HCT116 (cell line): Measurements from ENCODE around the gene RTN1. TPM values are rescaled to one million over a fixed set of nuclear protein-coding genes. Genes with fewer than 3 reads are reported as not detected.

Experiments used
- ATAC-seq: fragments of 200-7000 bp; cut with Tn5 transposase; 2 replicates; pipeline ENCODE4 v1.9.1; 2020; ENCODE audit warnings: mild to moderate bottlenecking, moderate library complexity
- BruUV-seq: library from RNA; stranded (reverse); fragments of 400-500 nt; replicated peaks from 2 replicates; lab custom pipeline; 2021; lab: Mats Ljungman, UMichigan
- CTCF ChIA-PET: fragments of 300-600 bp; sonication (Branson Sonifier 250); formaldehyde crosslinking; loops from one replicate; lab custom pipeline; 2021; ENCODE audit warnings: antibody characterized with exemption; lab: Charles Lee
- POLR2A ChIA-PET: fragments of 300-600, 350-600 bp; sonication (Branson Sonifier 250); formaldehyde crosslinking; loops from one replicate; lab custom pipeline; 2021; ENCODE audit warnings: antibody characterized with exemption; lab: Charles Lee
- RAD21 ChIA-PET, 2 experiments: fragments of 300-600 bp; sonication (Branson Sonifier 250); formaldehyde crosslinking; loops; one replicate each; lab custom pipeline; 2023; ENCODE audit warnings: low total read pairs in 2 of 2; ENCODE audit not compliant: uncharacterized antibody in 2 of 2, unreplicated experiment in 2 of 2, low non-redundant PET in 1 of 2; lab: Charles Lee
- DNase-seq: peaks from one replicate; pipeline ENCODE4 v3.0.0-alpha.2; 2010; ENCODE audit warnings: low read depth, low spot score
- H2AFZ ChIP-seq: fragments of 200-600 bp; shearing (Covaris generic), sonication (generic); 2 replicates; pipeline ENCODE4 v1.6.1; 2017; ENCODE audit warnings: low read depth, mixed run types, mixed read lengths, antibody characterized with exemption, low read length; ENCODE audit not compliant: poor library complexity, severe bottlenecking
- H3K27ac ChIP-seq: 2 replicates; pipeline ENCODE4 v1.5.1; 2012; ENCODE audit warnings: low read depth, low read length
- H3K27me3 ChIP-seq: fragments of 200-600 bp; sonication (generic); 2 replicates; pipeline ENCODE4 v1.6.1; 2016; ENCODE audit warnings: mixed run types, low read length, mixed read lengths; ENCODE audit not compliant: insufficient read depth
- H3K36me3 ChIP-seq, 2 experiments: fragments of 200-500 bp in 1 of 2; fragments of 200-600 bp in 1 of 2; sonication (Bioruptor generic) in 1 of 2; sonication (generic) in 1 of 2; 2 replicates each; pipeline versions ENCODE4 v1.5.1 to v1.6.1; 2014 to 2016; ENCODE audit warnings: low read length in 2 of 2, inconsistent platforms in 1 of 2, mixed read lengths in 1 of 2, mixed run types in 1 of 2; ENCODE audit not compliant: insufficient read depth in 2 of 2, control insufficient read depth in 1 of 2
- H3K4me1 ChIP-seq, 2 experiments: fragments of 200-600 bp in 1 of 2; sonication (generic) in 1 of 2; 2 replicates each; pipeline versions ENCODE4 v1.5.1 to v1.6.1; 2012 to 2017; ENCODE audit warnings: low read length in 2 of 2, inconsistent platforms in 1 of 2, mild to moderate bottlenecking in 1 of 2, mixed read lengths in 1 of 2, mixed run types in 1 of 2, moderate library complexity in 1 of 2; ENCODE audit not compliant: insufficient read depth in 2 of 2, control insufficient read depth in 1 of 2
- H3K4me2 ChIP-seq: fragments of 200-600 bp; sonication (generic); 2 replicates; pipeline ENCODE4 v1.6.1; 2017; ENCODE audit warnings: mixed run types, low read length, mixed read lengths
- H3K4me3 ChIP-seq, 2 experiments: fragments of 200-600 bp in 1 of 2; sonication (generic) in 1 of 2; replicated peaks in 1 of 2; 2 replicates each; pipeline ENCODE4 v1.5.1; 2011 to 2016; ENCODE audit warnings: low read length in 2 of 2, control low read depth in 1 of 2, low read depth in 1 of 2, mild to moderate bottlenecking in 1 of 2, mixed read lengths in 1 of 2, mixed run types in 1 of 2
- H3K79me2 ChIP-seq: fragments of 200-600 bp; sonication (generic); 2 replicates; pipeline ENCODE4 v1.6.1; 2017; ENCODE audit warnings: mild to moderate bottlenecking, mixed run types, low read length, moderate library complexity, mixed read lengths; ENCODE audit not compliant: insufficient read depth
- H3K9ac ChIP-seq: fragments of 200-600 bp; sonication (generic); 2 replicates; pipeline ENCODE4 v1.6.1; 2016; ENCODE audit warnings: low read length, mixed read lengths
- H3K9me2 ChIP-seq: fragments of 200-600 bp; sonication (generic), shearing (Covaris generic); 2 replicates; pipeline ENCODE4 v1.6.1; 2017; ENCODE audit warnings: mixed run types, mild to moderate bottlenecking, moderate library complexity; ENCODE audit not compliant: insufficient read depth
- H3K9me3 ChIP-seq, 2 experiments: fragments of 200-500 bp in 1 of 2; fragments of 200-600 bp in 1 of 2; sonication (Bioruptor generic) in 1 of 2; sonication (generic) in 1 of 2; 2 replicates each; pipeline ENCODE4 v1.6.1; 2014 to 2017; ENCODE audit warnings: low read length in 2 of 2, mixed read lengths in 2 of 2, inconsistent platforms in 1 of 2, low read depth in 1 of 2, mild to moderate bottlenecking in 1 of 2, mixed run types in 1 of 2, moderate library complexity in 1 of 2; ENCODE audit not compliant: control insufficient read depth in 1 of 2, insufficient read depth in 1 of 2
- H4K20me1 ChIP-seq: fragments of 200-600 bp; sonication (generic), shearing (Covaris generic); 2 replicates; pipeline ENCODE4 v1.6.1; 2017; ENCODE audit warnings: mixed run types, mild to moderate bottlenecking, moderate library complexity; ENCODE audit not compliant: insufficient read depth
- CEBPB ChIP-seq: IDR thresholded peaks from 2 replicates; pipeline ENCODE4 v1.6.1; 2012; ENCODE audit warnings: low read depth
- CTCF ChIP-seq, 3 experiments: fragments of 200-600 bp in 1 of 3; sonication (generic) in 1 of 3; IDR thresholded peaks in 2 of 3; conservative IDR thresholded peaks in 1 of 3; 2 replicates each; pipeline ENCODE4 v1.5.1; 2012 to 2017; ENCODE audit warnings: low read depth in 2 of 3, low read length in 2 of 3, antibody characterized with exemption in 1 of 3, borderline replicate concordance in 1 of 3, control low read depth in 1 of 3, mild to moderate bottlenecking in 1 of 3, mixed read lengths in 1 of 3, mixed run types in 1 of 3, moderate library complexity in 1 of 3; ENCODE audit not compliant: insufficient read depth in 1 of 3
- EGR1 ChIP-seq: IDR thresholded peaks from 2 replicates; pipeline ENCODE4 v1.6.1; 2012; ENCODE audit warnings: low read depth
- ELF1 ChIP-seq: IDR thresholded peaks from 2 replicates; pipeline ENCODE4 v1.6.1; 2012; ENCODE audit warnings: low read depth, borderline replicate concordance
- FOSL1 ChIP-seq: IDR thresholded peaks from 2 replicates; pipeline ENCODE4 v1.6.1; 2012; ENCODE audit warnings: low read depth
- RAD21 ChIP-seq: IDR thresholded peaks from 2 replicates; pipeline ENCODE4 v1.6.1; 2012; ENCODE audit warnings: low read depth, mild to moderate bottlenecking
- TCF7L2 ChIP-seq: IDR thresholded peaks from 2 replicates; pipeline ENCODE4 v1.7.0; 2011; ENCODE audit warnings: borderline replicate concordance, inconsistent platforms; ENCODE audit not compliant: insufficient read depth, insufficient read length; ENCODE audit errors: extremely low read depth
- YY1 ChIP-seq: IDR thresholded peaks from 2 replicates; pipeline ENCODE4 v1.6.1; 2011; ENCODE audit warnings: low read length, low read depth, moderate library complexity, mild to moderate bottlenecking; ENCODE audit not compliant: insufficient replicate concordance; ENCODE audit errors: extremely low read depth
- ZBTB33 ChIP-seq: IDR thresholded peaks from 2 replicates; pipeline ENCODE4 v1.6.1; 2011; ENCODE audit warnings: mild to moderate bottlenecking, low read length, moderate library complexity; ENCODE audit not compliant: insufficient replicate concordance; ENCODE audit errors: extremely low read depth
- intact Hi-C: fragments of 100-400 bp; cut with micrococcal nuclease; formaldehyde crosslinking; loops from 2 replicates; pipeline ENCODE4 v1.10.0; 2022
- total RNA-seq: library from RNA; stranded (reverse); gene quantifications from one replicate; pipeline ENCODE4 v1.2.1, GENCODE V29; 2021; ENCODE audit not compliant: unreplicated experiment

Gene RTN1
- total RNA-seq, 1 experiment from 2014 or later = 0.57 TPM

GRCh38 chr14:59588101-59588500 is 282.5 kb downstream of the RTN1 start:
- no peak for DNase-seq

GRCh38 chr14:59585891-59586554 is 284.6 kb downstream of the RTN1 start:
- DNase-seq (no peak), ATAC-seq (no peak)
- Histone ChIP-seq H3K4me3 (no peak overlapping the region), H3K9me2 (no peaks in the 10 kb centered on the region), H2AFZ (no peak overlapping the region), H3K36me3 (no peaks in the 10 kb centered on the region), H3K27me3 (no peaks in the 10 kb centered on the region), H4K20me1 (no peaks in the 10 kb centered on the region), H3K27ac (no peak overlapping the region), H3K4me1 (no peaks in the 10 kb centered on the region), H3K9me3 (no peaks in the 10 kb centered on the region), H3K9ac (no peak overlapping the region), H3K4me2 (no peak overlapping the region), H3K79me2 (no peaks in the 10 kb centered on the region)
- RAD21 ChIA-PET = no interaction called here
- intact Hi-C loops = no loop called here
- POLR2A ChIA-PET = no interaction called here
- CTCF ChIA-PET = interaction anchor here (1.0 to 1.2 kb wide), 2 partner anchors 9 to 79 kb away, joined by 3 to 4 read pairs; no protein-coding TSS in a partner anchor
- no peak for TF ChIP-seq ELF1
- no peak for TF ChIP-seq RAD21
- no peak for TF ChIP-seq CTCF (IDR thresholded peaks at IDR 0.05 in 2 of 3, conservative IDR thresholded peaks at IDR 0.05 in 1 of 3; ENCODE audit: borderline replicate concordance in 1 of 3, insufficient read depth in 1 of 3, low read depth in 2 of 3, low read length in 2 of 3)
- TF ChIP-seq EGR1 = no peak
- TF ChIP-seq YY1 = no peak
- no peak for TF ChIP-seq TCF7L2
- no peak for TF ChIP-seq ZBTB33
- BruUV-seq = no TSS peak

More at GRCh38 chr14:59588101-59588500, 282.5 kb downstream of the RTN1 start:
- POLR2A ChIA-PET = no interaction called here
- Histone ChIP-seq H3K9me3 (no peaks in the 10 kb centered on the region), H3K9me2 (no peaks in the 10 kb centered on the region), H3K4me3 (no peak overlapping the region), H4K20me1 (no peaks in the 10 kb centered on the region), H3K79me2 (no peaks in the 10 kb centered on the region), H2AFZ (no peak overlapping the region), H3K4me2 (no peak overlapping the region), H3K9ac (no peak overlapping the region), H3K27ac (no peak overlapping the region), H3K27me3 (no peaks in the 10 kb centered on the region), H3K4me1 (no peaks in the 10 kb centered on the region), H3K36me3 (no peaks in the 10 kb centered on the region)
- RAD21 ChIA-PET = no interaction called here
- intact Hi-C loops = no loop called here
- no peak for ATAC-seq
- CTCF ChIA-PET = no interaction called here
- TF ChIP-seq CEBPB (no peak), FOSL1 (no peak)
- BruUV-seq = no TSS peak
